Stimulated activated naive B cell treated with anti-CD40 and anti-IgM and Interleukin-4, amounts not matched to agents 10 μg/mL and 1 μg/mL and 100 μg/mL, for 72 hours (primary cell): ENCODE measurements around the gene OTULIN.

Experiments used
- ATAC-seq, 2 donors: fragments of 150-1000 bp; cut with Tn5 transposase; replicated peaks; 2 replicates each; pipeline ENCODE4 v1.10.0; 2021; ENCODE audit warnings: moderate library complexity in 1 of 2
- DNase-seq: peaks from one replicate; pipeline ENCODE4 v3.0.0; 2021
- H3K27ac Mint-ChIP-seq: one replicate; pipeline ENCODE4 v1.8.0; 2022; ENCODE audit warnings: mild to moderate bottlenecking, mixed read lengths
- H3K27me3 Mint-ChIP-seq, 2 donors: one replicate each; pipeline ENCODE4 v1.8.0; 2022; ENCODE audit warnings: mixed read lengths in 2 of 2
- H3K36me3 Mint-ChIP-seq, 2 donors: one replicate each; pipeline ENCODE4 v1.8.0; 2022; ENCODE audit warnings: mixed read lengths in 2 of 2, mild to moderate bottlenecking in 1 of 2
- H3K4me1 Mint-ChIP-seq, 2 donors: one replicate each; pipeline ENCODE4 v1.8.0; 2022; ENCODE audit warnings: mixed read lengths in 2 of 2, mild to moderate bottlenecking in 1 of 2
- H3K4me3 Mint-ChIP-seq, 2 donors: one replicate each; pipeline ENCODE4 v1.8.0; 2022; ENCODE audit warnings: mild to moderate bottlenecking in 2 of 2, mixed read lengths in 2 of 2, moderate library complexity in 1 of 2
- H3K9me3 Mint-ChIP-seq, 2 donors: one replicate each; pipeline ENCODE4 v1.8.0; 2022; ENCODE audit warnings: mixed read lengths in 2 of 2, mild to moderate bottlenecking in 1 of 2

OTULIN gene

DNA sequence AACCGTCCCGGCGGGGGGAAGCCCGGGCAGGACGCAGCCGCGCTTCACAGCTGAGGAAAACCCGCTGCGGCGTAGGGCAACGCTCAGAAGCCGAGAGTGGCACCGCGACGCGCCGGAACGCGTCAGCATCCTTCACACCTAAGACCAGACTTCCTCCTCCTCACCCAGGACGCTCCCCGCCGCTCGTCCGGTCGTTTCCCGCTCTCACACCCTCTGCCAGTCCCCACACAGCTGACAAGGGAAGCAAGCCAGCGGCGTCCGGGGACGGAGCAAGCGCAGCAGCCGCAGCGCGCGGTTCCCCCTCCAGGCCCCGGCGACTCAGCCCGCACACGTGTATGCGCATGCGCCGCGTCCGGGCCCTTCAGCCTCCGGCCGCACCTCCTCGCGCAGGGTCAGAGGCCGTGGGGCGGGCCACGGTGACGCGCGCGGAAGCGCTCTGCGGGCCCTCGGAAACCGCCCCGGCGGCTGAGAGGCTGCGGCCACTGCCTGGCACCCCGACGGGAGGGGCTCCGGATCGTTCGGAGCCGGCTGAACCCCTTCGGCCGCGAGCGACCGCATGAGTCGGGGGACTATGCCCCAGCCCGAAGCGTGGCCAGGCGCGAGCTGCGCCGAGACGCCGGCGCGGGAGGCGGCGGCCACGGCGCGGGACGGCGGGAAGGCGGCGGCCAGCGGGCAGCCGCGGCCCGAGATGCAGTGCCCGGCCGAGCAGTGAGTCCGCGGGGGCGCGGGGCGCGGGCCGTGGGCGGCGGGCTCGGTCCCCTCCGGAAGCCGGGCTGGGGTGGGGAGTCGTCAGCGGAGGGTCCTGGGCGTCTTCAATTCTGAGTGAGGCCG lies at the start of gene OTULIN:
TSS of gene OTULIN (plus strand) at position 449 of the 831 bp plus-strand sequence. CDS start at position 557, 108 bp downstream.
- DNase-seq: peak; percentile 91
- Mint-ChIP-seq H3K27ac (peak within 1 kb of the TSS; percentile 97), H3K4me3 (peak within 1 kb of the TSS; percentile 89 to 91), H3K4me1 (peaks cover 49 to 69% of the 10 kb centered on the region in 2 donors), H3K27me3 (no peaks in the 10 kb centered on the region), H3K9me3 (no peaks in the 10 kb centered on the region), H3K36me3 (peaks cover 10 to 58% of the 10 kb centered on the region in 2 donors)
- ATAC-seq: peak; percentile 84 to 89

- DNase-seq: no peak
- Mint-ChIP-seq H3K4me3 (no peak overlapping the region), H3K27ac (no peak overlapping the region), H3K4me1 (no peaks in the 10 kb centered on the region), H3K36me3 (no peaks in the 10 kb centered on the region), H3K27me3 (peaks cover 0 to 5% of the 10 kb centered on the region in 2 donors), H3K9me3 (no peaks in the 10 kb centered on the region)
- no peak for ATAC-seq
Observed at GRCh38 chr5:14615365-14615764, 49.2 kb upstream of the OTULIN start.

DNA sequence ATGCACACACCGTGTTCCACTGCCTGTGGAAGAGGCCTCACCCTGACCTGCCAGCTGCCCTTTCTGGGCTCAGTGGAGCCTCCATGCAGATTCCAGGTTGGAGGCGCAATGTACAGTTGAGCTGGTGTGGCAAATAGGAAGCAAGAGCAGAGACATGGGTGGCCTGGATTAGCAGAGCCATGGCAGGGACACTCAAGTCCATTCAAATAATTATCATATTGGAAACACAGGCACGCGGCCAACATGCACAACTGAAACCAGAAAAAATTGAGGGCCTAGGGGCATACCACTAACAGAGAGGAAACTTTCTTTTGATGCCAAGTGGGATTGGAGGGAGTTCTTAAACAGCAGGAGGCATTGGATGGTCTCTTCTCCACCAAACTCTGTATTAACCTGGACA lies 47.1 kb upstream of the OTULIN start:
- Mint-ChIP-seq H3K27ac (no peak overlapping the region), H3K4me1 (no peaks in the 10 kb centered on the region), H3K4me3 (no peak overlapping the region), H3K27me3 (peaks cover 5 to 14% of the 10 kb centered on the region in 2 donors), H3K9me3 (peaks cover 10 to 14% of the 10 kb centered on the region in 2 donors), H3K36me3 (peaks cover 5 to 6% of the 10 kb centered on the region in 2 donors)
- DNase-seq (no peak), ATAC-seq (no peak)

- no peak overlapping the region for H3K4me3 Mint-ChIP-seq
- no peak overlapping the region for H3K27ac Mint-ChIP-seq
- H3K27me3 Mint-ChIP-seq: peaks cover 0 to 7% of the 10 kb centered on the region in 2 donors
- DNase-seq (no peak), ATAC-seq (no peak)
- H3K9me3 Mint-ChIP-seq: peaks cover 4 to 8% of the 10 kb centered on the region in 2 donors
- no peaks in the 10 kb centered on the region for H3K4me1 Mint-ChIP-seq
- H3K36me3 Mint-ChIP-seq: no peaks in the 10 kb centered on the region
Observed at GRCh38 chr5:14627270-14627669, 37.2 kb upstream of the OTULIN start.

DNA sequence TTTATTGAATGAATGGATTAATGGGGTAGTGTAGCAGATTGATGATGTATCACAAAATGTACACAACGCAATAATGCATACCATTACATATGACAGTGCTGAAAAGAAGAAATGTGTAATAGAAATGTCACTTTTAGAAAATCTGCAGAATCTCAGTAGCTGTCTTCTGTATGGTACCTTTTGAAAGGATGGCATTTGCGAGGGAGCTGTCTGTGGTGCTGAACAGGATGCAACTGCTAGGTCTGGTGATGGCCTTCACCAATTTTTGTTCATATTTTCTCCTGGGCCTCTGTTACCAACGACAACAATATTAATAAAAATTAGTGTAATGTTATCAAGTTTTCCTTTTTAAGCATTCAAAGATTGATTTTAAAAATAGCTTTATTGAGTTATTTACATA lies 36.2 kb upstream of the OTULIN start:
- H3K4me3 Mint-ChIP-seq: no peak overlapping the region

DNA sequence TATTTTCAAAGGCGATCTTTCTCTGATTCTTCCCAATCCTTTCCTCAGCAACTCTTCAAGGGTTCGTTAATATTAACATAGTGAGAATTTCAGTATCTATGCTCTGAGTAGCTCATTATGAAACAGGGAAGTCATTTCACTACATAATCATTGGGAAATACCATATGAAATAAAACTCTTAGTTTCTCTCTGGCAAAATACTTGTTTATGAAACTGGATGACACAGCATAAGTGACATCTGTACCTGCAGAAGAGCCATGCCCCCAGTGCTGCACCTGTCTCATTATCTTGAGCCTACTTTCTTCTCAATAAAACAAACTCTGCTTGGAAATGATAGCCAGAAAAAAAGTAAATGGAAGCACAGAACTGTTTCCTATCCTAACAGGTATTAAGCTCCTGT lies 33.8 kb upstream of the OTULIN start:
- no peaks in the 10 kb centered on the region for H3K36me3 Mint-ChIP-seq
- peaks cover 4 to 11% of the 10 kb centered on the region in 2 donors for H3K9me3 Mint-ChIP-seq
- H3K27ac Mint-ChIP-seq: no peak overlapping the region
- H3K4me1 Mint-ChIP-seq: no peaks in the 10 kb centered on the region
- no peak for ATAC-seq
- no peak for DNase-seq
- no peak overlapping the region for H3K4me3 Mint-ChIP-seq
- H3K27me3 Mint-ChIP-seq: peaks cover 3 to 7% of the 10 kb centered on the region in 2 donors

More for the DNA sequence above, 36.2 kb upstream of the OTULIN start:
- no peaks in the 10 kb centered on the region for H3K4me1 Mint-ChIP-seq
- no peak overlapping the region for H3K27ac Mint-ChIP-seq
- no peaks in the 10 kb centered on the region for H3K36me3 Mint-ChIP-seq
- ATAC-seq: peak in 1 of 2 donors; percentile 45
- H3K27me3 Mint-ChIP-seq: peaks cover 0 to 6% of the 10 kb centered on the region in 2 donors
- peaks cover 4 to 7% of the 10 kb centered on the region in 2 donors for H3K9me3 Mint-ChIP-seq
- no peak for DNase-seq

- DNase-seq (no peak), ATAC-seq (no peak)
- no peak overlapping the region for H3K4me3 Mint-ChIP-seq
- no peaks in the 10 kb centered on the region for H3K36me3 Mint-ChIP-seq
- peaks cover 11 to 17% of the 10 kb centered on the region in 2 donors for H3K27me3 Mint-ChIP-seq
- H3K9me3 Mint-ChIP-seq: peaks cover 0 to 4% of the 10 kb centered on the region in 2 donors
- no peak overlapping the region for H3K27ac Mint-ChIP-seq
- H3K4me1 Mint-ChIP-seq: no peaks in the 10 kb centered on the region
Observed at GRCh38 chr5:14635656-14636055, 28.9 kb upstream of the OTULIN start.

GRCh38 chr5:14640765-14641164 lies 23.8 kb upstream of the OTULIN start:
- Mint-ChIP-seq H3K4me3 (no peak overlapping the region), H3K4me1 (no peaks in the 10 kb centered on the region), H3K27me3 (peaks cover 26 to 33% of the 10 kb centered on the region in 2 donors), H3K36me3 (no peaks in the 10 kb centered on the region), H3K9me3 (no peaks in the 10 kb centered on the region), H3K27ac (no peak overlapping the region)
- DNase-seq (no peak), ATAC-seq (no peak)

DNA sequence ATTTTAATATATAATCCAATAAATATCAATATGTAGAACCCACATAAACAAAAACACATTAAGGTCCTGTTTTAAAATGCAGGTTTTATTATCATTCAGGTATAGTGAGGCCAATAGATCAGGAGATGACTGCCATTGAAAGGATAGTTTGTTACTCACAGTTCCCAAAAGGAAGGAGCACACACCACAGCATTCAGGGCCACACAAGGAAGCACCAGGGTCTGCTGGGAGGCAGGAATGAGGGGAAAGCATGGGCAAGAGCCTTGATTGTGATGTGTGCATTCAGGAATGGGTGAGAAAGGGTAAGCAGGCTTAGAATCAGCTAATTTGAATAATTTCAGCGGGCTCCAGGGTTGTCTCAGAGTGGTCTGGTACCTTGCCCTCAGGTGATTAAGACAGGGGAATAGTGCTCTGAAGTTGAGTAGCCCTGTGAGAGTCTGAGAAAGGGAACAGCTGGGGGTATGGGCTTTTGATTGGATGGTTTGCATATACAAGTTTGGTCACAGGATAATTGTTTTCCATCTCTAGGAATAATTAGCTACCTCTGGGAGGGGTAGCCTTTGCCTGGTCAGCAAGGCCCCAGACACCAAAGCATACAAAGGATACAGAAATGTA lies 19.8 kb upstream of the OTULIN start:
- ATAC-seq (no peak), DNase-seq (no peak)
- H3K4me1 Mint-ChIP-seq: no peaks in the 10 kb centered on the region
- peaks cover 26 to 31% of the 10 kb centered on the region in 2 donors for H3K27me3 Mint-ChIP-seq
- H3K27ac Mint-ChIP-seq: no peak overlapping the region
- no peaks in the 10 kb centered on the region for H3K36me3 Mint-ChIP-seq
- H3K9me3 Mint-ChIP-seq: no peaks in the 10 kb centered on the region
- H3K4me3 Mint-ChIP-seq: no peak overlapping the region

DNA sequence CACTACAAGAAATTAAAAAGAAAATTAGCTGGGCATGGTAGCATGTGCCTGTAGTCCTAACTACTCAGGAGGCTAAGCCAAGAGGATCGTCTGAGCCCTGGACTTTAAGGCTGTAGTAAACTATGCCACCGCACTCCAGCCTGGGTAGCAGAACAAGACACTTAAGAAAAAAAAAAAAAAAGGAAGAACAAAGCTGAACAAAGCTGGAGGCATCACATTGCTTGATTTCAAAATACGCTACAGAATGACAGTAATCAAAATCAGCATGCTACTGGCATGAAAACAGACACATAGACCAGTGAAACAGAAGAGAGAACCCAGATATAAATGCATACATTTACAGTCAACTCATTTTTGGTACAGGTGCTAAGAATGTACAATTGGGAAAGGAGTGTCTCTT lies 14.5 kb upstream of the OTULIN start:
- no peaks in the 10 kb centered on the region for H3K9me3 Mint-ChIP-seq
- H3K4me1 Mint-ChIP-seq: peaks cover 6 to 7% of the 10 kb centered on the region in 2 donors
- H3K36me3 Mint-ChIP-seq: peaks cover 0 to 2% of the 10 kb centered on the region in 2 donors
- ATAC-seq (no peak), DNase-seq (no peak)
- H3K4me3 Mint-ChIP-seq: no peak overlapping the region
- peak overlapping the region; percentile 15 for H3K27ac Mint-ChIP-seq
- H3K27me3 Mint-ChIP-seq: peaks cover 8 to 14% of the 10 kb centered on the region in 2 donors

DNA sequence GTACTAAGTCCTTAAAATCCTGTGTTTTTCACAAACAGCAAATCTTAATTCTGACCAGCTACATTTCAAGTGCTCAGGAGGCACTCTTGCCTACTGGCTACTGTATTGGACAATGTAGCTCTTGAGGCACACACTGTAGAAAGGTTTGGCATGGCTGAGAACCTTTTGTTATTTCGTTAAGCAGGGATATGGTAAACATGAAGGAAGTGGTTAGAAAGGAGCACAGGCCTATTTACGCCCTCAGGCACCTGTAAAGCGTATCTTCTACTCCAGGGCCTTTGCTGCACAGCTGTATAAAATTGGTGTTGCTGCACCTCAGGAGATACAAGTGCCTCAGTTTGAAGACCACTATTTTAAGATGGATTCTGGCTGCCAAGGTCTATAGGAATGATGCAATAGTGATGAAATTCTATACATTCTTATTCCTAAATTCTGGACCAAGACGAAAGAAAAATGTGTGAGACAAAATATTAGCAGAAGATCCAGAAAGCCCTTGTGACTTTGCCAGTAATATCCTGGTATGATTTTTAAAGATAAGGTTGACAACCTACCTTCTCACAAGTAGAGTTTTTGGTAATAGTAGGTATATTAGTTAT lies 9.3 kb upstream of the OTULIN start:
- DNase-seq (no peak), ATAC-seq (peak in 1 of 2 donors; percentile 33)
- no peaks in the 10 kb centered on the region for H3K27me3 Mint-ChIP-seq
- no peak overlapping the region for H3K4me3 Mint-ChIP-seq
- H3K9me3 Mint-ChIP-seq: no peaks in the 10 kb centered on the region
- H3K4me1 Mint-ChIP-seq: peaks cover 21 to 23% of the 10 kb centered on the region in 2 donors
- H3K27ac Mint-ChIP-seq: peak overlapping the region; percentile 76
- peaks cover 2 to 7% of the 10 kb centered on the region in 2 donors for H3K36me3 Mint-ChIP-seq

DNA sequence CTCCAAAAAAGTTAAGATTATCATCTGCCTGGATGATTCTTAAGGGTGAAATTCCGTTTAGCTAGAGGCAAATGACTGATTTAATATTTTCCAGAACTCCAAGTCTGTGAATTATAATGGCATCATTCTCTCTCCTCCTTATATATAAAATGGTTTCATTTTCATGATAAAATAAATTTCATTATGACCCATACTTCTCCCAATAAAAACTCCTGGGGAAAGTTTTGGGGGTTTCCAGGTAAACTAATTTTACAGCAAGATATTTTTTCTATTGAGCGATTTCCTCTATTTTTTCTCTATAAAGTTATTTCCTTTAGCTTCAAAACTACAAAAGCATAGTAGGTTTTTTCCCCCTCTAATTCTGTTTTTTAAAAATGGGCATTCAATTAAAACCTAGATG lies 7.6 kb upstream of the OTULIN start:
- DNase-seq: no peak
- Mint-ChIP-seq H3K4me3 (no peak overlapping the region), H3K9me3 (no peaks in the 10 kb centered on the region), H3K4me1 (peaks cover 26 to 29% of the 10 kb centered on the region in 2 donors), H3K36me3 (peaks cover 3 to 20% of the 10 kb centered on the region in 2 donors), H3K27me3 (no peaks in the 10 kb centered on the region), H3K27ac (peak overlapping the region; percentile 84)
- ATAC-seq: peak; percentile 45 to 49

- H3K36me3 Mint-ChIP-seq: peaks cover 5 to 33% of the 10 kb centered on the region in 2 donors
- no peaks in the 10 kb centered on the region for H3K27me3 Mint-ChIP-seq
- DNase-seq (no peak), ATAC-seq (no peak)
- H3K4me3 Mint-ChIP-seq: no peak overlapping the region
- H3K4me1 Mint-ChIP-seq: peaks cover 40 to 43% of the 10 kb centered on the region in 2 donors
- no peaks in the 10 kb centered on the region for H3K9me3 Mint-ChIP-seq
- peak overlapping the region; percentile 87 for H3K27ac Mint-ChIP-seq
Observed at GRCh38 chr5:14659821-14660607, 4.5 kb upstream of the OTULIN start.

DNA sequence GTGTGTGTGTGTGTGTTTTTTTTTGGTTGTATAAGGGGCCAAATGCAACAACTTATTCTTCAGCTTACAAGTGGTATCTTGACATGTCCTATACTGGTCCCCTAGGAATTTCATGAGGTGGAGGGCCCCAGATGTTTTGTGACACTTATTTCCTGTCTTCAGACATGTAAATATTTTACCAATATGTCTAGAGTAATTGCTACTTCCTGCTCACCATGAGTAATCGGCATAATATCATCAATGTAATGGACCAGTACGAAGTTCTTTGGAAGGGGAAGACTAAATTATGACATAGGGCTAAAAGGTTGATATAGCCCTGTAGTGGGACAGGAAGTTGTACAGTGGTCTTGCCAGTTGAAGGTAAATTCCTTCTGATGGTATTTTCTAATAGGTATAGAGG lies 3.7 kb upstream of the OTULIN start:
- H3K27ac Mint-ChIP-seq: peak overlapping the region; percentile 87
- DNase-seq: no peak
- no peaks in the 10 kb centered on the region for H3K27me3 Mint-ChIP-seq
- H3K9me3 Mint-ChIP-seq: no peaks in the 10 kb centered on the region
- no peak for ATAC-seq
- peaks cover 5 to 35% of the 10 kb centered on the region in 2 donors for H3K36me3 Mint-ChIP-seq
- peaks cover 37 to 44% of the 10 kb centered on the region in 2 donors for H3K4me1 Mint-ChIP-seq
- H3K4me3 Mint-ChIP-seq: peak overlapping the region; percentile 7 to 23
